Activated T-cell treated with anti-CD3 and anti-CD28 coated beads, Interleukin-2, amount 50 U/mL, for 4 hours (primary cell): ENCODE data around the gene PPM1L. TPM values are rescaled to one million over a fixed set of nuclear protein-coding genes. Genes with fewer than 3 reads are reported as not detected.
A peak's percentile ranks its signal among the peaks of the same experiment; 100 is the strongest.
"Not testable (repeated sequence)": the region's sequence is repeated elsewhere in the genome, so short reads cannot be mapped to it uniquely, and the experiment has no call there.

Source experiments
- ATAC-seq, 2 donors: fragments of 200-7000 bp; cut with Tn5 transposase; one replicate each; pipeline ENCODE4 v1.10.0; 2021
- DNase-seq: peaks from one replicate; pipeline ENCODE4 v3.0.0-alpha.2; 2020
- H3K27me3 Mint-ChIP-seq: one replicate; pipeline ENCODE4 v1.8.0; 2021; ENCODE audit warnings: low read depth, mixed read lengths
- H3K36me3 Mint-ChIP-seq: one replicate; pipeline ENCODE4 v1.8.0; 2022; ENCODE audit warnings: mixed read lengths; ENCODE audit not compliant: insufficient read depth
- H3K4me1 Mint-ChIP-seq: one replicate; pipeline ENCODE4 v1.8.0; 2021; ENCODE audit warnings: low read depth, mixed read lengths
- H3K4me3 Mint-ChIP-seq: one replicate; pipeline ENCODE4 v1.8.0; 2021; ENCODE audit warnings: mild to moderate bottlenecking, moderate library complexity, mixed read lengths
- H3K9me3 Mint-ChIP-seq: one replicate; pipeline ENCODE4 v1.8.0; 2021; ENCODE audit warnings: mixed read lengths
- total RNA-seq, 3 donors: library from RNA; stranded (reverse); gene quantifications; one replicate each; pipeline ENCODE4 v1.2.1, GENCODE V29; 2021

PPM1L gene
- total RNA-seq: 1 to 10 TPM; 1.8 to 2.5 (median 2.0) TPM

DNA sequence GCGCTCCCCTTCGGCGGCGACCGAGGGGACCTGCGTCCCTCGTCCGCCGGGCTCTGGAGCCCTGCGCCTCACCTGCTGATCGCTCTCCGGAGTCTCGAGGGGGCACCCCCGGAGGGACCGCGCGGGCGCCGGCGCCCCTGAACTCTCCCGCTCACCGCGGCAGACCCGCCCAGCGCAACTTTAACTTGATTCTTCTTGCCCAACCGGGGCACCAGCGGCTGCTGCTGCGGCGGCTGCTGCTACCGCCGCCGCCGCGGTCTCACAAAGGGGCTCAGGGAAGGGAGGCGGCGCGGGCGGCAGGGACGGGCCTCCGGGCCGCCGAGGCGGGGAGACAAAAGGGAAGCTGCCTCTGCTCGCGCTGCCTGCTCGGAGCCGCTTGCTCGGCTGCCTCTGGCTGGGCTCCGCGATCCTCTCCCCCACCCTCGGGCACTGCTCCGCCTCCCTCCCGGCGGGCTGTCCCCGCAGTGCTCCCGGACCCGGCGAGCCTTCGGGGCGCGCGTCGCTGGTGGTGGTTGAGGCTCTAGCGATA lies at the start of gene PPM1L:
Gene PPM1L, plus strand, starts transcription at position 456 of the 529 bp plus-strand sequence.
- DNase-seq (peak; percentile 53), ATAC-seq (peak; percentile 40 to 41)
- peaks cover 10% of the 10 kb centered on the region for H3K27me3 Mint-ChIP-seq
- H3K4me1 Mint-ChIP-seq: peaks cover 27% of the 10 kb centered on the region
- H3K4me3 Mint-ChIP-seq: peak within 1 kb of the TSS; percentile 93
- no peaks in the 10 kb centered on the region for H3K9me3 Mint-ChIP-seq
- H3K36me3 Mint-ChIP-seq: no peaks in the 10 kb centered on the region

DNA sequence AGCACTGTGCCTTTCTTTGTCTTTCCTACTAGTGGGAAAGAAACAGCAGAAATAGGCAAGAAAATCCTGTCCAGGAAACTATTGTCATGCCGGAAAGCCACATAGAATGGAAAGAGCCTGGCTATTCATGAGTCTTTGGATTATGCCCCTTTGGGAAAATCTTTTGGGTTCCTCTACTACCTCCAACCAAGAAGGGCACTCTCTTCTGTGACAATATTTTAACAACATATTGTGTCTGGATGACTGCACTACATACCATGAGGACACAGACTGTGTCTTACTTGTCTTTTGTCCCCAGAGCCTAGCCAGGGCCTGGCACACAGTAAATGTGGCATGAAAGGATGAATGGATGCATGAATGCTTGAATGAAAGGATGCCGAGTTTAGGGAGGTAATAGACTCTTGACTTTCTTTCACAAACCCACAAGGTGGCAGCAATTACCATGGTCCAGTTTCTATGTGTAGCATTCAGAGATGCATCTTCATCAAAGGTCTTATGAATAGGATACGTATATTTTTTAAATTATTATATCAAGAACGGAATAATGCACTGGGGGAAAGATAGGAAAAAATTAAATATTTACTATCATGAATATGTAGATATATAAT lies 48.7 kb upstream of the PPM1L start:
- Mint-ChIP-seq H3K4me1 (no peaks in the 10 kb centered on the region), H3K4me3 (no peak overlapping the region), H3K9me3 (no peaks in the 10 kb centered on the region), H3K36me3 (no peaks in the 10 kb centered on the region), H3K27me3 (peaks cover 38% of the 10 kb centered on the region)
- DNase-seq: no peak
- peak in 1 of 2 donors; percentile 65 for ATAC-seq

DNA sequence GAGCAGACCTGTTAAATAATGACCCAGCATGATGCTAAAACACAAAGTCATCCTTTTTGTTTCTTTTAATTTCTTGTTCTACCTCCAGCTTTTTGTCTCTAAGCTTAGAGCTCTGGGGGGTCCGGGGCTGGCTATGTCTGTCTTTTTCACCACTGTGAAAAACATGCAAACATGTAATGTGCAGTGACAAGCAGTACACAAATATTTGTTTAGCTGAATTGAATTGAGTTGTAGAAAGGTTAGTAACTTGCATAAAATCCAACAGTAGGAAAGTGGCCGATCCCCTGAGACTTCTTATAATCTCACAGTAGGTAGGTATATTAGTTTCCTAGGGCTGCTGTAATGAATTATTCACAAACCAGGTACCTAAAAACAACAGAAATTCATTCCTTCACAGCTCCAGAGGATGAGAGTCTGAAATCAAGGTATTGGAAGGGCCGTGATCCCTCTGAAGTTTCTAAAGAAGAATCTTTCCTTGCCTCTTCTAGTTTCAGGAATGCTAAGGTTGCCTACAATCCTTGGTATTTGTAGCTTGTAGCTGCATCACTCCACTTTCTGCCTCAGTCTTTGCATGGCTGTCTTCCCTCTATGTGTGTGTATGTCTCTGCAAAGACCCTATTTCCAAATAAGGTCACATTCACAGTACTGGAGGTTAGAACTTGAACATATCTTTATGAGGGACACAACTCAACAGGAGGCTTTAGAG lies 46.4 kb upstream of the PPM1L start:
- H3K9me3 Mint-ChIP-seq: no peaks in the 10 kb centered on the region
- peaks cover 35% of the 10 kb centered on the region for H3K27me3 Mint-ChIP-seq
- H3K4me1 Mint-ChIP-seq: no peaks in the 10 kb centered on the region
- no peak for DNase-seq
- H3K36me3 Mint-ChIP-seq: no peaks in the 10 kb centered on the region
- ATAC-seq: no peak
- no peak overlapping the region for H3K4me3 Mint-ChIP-seq

DNA sequence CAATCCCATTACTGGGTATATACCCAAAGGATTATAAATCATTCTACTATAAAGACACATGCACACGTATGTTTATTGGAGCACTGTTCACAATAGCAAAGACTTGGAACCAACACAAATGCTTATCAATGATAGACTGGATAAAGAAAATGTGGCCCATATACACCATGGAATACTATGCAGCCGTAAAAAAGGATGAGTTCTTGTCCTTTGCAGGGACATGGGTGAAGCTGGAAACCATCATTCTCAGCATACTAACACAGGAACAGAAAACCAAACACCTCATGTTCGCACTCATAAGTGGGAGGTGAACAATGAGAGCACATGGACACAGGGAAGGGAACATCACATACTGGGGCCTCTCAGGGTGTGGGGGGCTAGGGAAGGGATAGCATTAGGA lies 42.9 kb upstream of the PPM1L start:
- not testable (repeated sequence) for H3K9me3 Mint-ChIP-seq, ATAC-seq, H3K4me3 Mint-ChIP-seq, H3K36me3 Mint-ChIP-seq, H3K4me1 Mint-ChIP-seq, DNase-seq
- peaks cover 23% of the 10 kb centered on the region for H3K27me3 Mint-ChIP-seq

DNA sequence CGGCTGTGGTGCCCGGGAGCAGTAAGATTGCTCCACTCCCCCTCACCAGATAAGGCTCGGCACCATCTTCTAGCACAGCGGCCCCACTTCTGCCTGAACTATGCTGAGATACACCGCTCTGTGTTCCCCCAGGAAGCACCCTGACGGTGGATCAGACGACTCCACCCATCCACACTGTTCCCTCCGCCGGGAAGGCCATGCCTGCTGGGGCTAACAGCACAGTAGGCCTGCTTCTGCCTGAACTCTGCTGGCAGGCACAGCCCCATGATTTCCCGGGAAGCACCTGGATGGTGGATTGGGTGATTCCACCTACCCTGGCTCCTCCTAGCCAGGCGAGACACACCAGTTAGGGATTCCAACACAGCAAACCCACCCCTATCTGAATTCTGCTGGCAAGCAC lies 36.3 kb upstream of the PPM1L start:
- DNase-seq (no peak), ATAC-seq (no peak)
- Mint-ChIP-seq H3K36me3 (no peaks in the 10 kb centered on the region), H3K9me3 (no peaks in the 10 kb centered on the region), H3K27me3 (peaks cover 19% of the 10 kb centered on the region), H3K4me1 (no peaks in the 10 kb centered on the region), H3K4me3 (no peak overlapping the region)

DNA sequence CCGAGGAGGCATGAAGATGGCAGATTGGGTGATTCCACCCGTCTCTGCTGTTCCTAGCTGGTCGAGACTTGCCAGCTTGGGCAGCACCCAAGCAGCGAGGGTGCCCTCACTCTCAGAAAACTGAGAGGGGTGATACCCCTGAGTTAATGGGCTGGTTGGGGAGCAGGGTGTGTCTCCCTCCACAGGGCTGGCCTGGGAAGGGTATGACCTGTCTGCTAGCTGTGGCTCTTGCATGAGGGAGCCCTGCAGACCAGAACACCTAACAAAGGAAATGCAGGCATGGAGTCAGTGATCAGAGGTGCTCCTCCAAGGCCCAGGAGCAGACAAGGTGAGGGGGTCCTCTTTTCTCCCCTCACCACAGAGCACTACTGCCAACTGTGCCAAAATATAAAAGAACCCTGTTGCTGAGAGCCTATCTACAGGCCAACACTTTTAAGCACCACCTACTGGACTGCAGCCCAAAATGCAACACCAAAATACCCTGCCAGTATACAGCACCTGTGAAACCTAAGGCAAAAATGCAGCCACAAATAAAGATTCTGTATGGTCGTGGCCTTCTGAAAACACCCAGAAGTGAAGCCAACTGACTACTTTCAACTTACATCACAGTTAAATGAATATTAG lies 35.8 kb upstream of the PPM1L start:
- ATAC-seq: no peak
- Mint-ChIP-seq H3K9me3 (no peaks in the 10 kb centered on the region), H3K27me3 (peaks cover 16% of the 10 kb centered on the region), H3K36me3 (no peaks in the 10 kb centered on the region), H3K4me1 (no peaks in the 10 kb centered on the region), H3K4me3 (no peak overlapping the region)
- no peak for DNase-seq

DNA sequence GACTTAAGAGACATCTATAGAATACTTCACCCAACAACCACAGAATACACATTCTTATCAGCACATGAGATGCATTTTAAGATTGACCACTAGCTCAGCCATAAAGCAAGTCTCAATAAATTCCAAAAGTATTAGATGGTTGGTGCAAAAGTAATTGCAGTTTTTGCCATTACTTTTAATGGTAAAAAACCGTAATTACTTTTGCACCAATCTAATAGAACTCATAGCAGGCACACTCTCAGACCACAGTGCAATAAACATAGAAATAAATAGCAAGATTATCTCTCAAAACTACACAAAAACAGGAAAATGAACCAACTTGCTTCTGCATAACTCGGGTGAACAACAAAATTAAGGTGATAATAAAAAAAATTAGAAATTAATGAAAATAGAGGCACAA lies 33.7 kb upstream of the PPM1L start:
- Mint-ChIP-seq H3K9me3 (no peaks in the 10 kb centered on the region), H3K36me3 (no peaks in the 10 kb centered on the region), H3K4me3 (no peak overlapping the region), H3K27me3 (peaks cover 11% of the 10 kb centered on the region), H3K4me1 (no peaks in the 10 kb centered on the region)
- DNase-seq (no peak), ATAC-seq (no peak)

DNA sequence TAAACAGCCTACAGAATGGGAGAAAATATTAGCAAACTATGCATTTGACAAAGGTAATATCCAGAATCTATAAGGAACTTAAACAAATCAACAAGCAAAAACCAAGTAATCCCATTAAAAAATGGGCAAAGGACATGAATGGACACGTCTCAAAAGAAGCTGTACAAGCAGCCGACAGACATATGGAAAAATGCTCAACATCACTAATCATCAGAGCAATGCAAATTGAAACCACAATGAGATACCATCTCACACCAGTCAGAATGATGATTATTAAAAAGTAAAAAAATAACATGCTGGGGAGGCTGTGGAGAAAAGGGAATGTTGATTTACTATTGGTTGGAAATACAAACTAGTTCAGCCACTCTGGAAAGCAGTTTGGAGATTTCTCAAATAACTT lies 30.7 kb upstream of the PPM1L start:
- Mint-ChIP-seq H3K9me3 (no peaks in the 10 kb centered on the region), H3K4me1 (no peaks in the 10 kb centered on the region), H3K36me3 (no peaks in the 10 kb centered on the region), H3K4me3 (no peak overlapping the region), H3K27me3 (peaks cover 9% of the 10 kb centered on the region)
- no peak for ATAC-seq
- no peak for DNase-seq

DNA sequence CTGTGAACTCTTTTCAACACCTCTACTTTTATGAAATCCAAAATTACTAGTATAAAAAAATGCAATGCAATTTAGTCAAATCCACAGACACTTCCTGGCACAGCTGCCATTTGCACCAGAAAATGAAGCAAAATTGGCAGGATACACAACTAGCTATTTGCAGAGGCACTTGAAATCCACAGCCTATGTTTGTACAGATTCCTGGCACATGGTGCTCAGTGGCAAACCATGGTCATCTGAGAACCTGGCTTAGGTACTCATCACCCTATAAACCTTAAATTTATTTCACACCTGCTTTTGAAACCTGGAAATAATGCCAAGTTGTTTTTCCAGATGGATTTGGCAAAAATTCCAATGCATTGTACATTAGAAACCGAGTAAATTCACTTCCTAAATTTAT lies 20.2 kb upstream of the PPM1L start:
- H3K36me3 Mint-ChIP-seq: no peaks in the 10 kb centered on the region
- ATAC-seq: no peak
- H3K4me1 Mint-ChIP-seq: no peaks in the 10 kb centered on the region
- no peak for DNase-seq
- peaks cover 6% of the 10 kb centered on the region for H3K27me3 Mint-ChIP-seq
- H3K9me3 Mint-ChIP-seq: no peaks in the 10 kb centered on the region
- H3K4me3 Mint-ChIP-seq: no peak overlapping the region

DNA sequence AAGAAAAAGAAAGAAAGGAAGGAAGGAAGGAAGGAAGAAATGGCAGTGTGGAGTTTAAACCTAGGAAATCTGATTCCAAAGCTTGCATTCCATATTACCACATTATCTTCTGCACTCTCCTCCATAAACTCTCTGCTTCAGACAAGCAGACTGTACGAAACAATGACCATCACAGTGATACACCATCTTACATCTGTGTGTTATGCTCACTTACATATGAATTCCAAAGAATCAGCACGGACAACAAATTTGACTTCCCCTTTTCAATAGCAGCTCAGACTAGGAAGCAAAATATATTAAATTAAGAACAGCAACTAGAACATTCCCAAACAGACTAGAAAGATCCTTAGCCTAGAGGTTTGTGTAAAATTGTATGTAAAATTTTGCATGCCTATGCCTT lies 18.0 kb upstream of the PPM1L start:
- no peak for ATAC-seq

DNA sequence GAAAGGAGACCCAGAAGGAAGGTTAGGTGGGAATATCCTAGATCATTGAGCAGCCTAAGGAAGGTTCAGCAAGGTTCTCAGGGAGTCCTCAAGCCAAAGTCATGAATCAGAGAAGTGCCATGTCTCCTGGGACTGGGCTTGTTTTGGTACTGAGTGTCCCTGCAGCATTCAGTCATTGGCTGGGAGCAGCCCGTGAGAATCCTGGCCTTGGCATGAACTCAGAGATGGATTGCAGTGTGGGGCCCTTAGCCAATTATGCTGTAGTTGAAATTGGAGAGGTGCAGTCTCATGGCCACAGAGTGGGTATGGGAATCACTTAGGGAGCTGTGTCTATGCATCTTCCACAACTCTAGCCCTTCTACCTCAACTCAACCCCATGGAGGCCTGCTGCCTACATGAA lies 17.0 kb upstream of the PPM1L start:
- no peak for ATAC-seq
- no peaks in the 10 kb centered on the region for H3K4me1 Mint-ChIP-seq
- H3K27me3 Mint-ChIP-seq: peaks cover 22% of the 10 kb centered on the region
- no peaks in the 10 kb centered on the region for H3K36me3 Mint-ChIP-seq
- no peak overlapping the region for H3K4me3 Mint-ChIP-seq
- no peak for DNase-seq
- H3K9me3 Mint-ChIP-seq: no peaks in the 10 kb centered on the region

More for the DNA sequence above, 18.0 kb upstream of the PPM1L start:
- no peaks in the 10 kb centered on the region for H3K36me3 Mint-ChIP-seq
- no peak overlapping the region for H3K4me3 Mint-ChIP-seq
- H3K9me3 Mint-ChIP-seq: no peaks in the 10 kb centered on the region
- DNase-seq: no peak
- no peaks in the 10 kb centered on the region for H3K4me1 Mint-ChIP-seq
- H3K27me3 Mint-ChIP-seq: peaks cover 14% of the 10 kb centered on the region

DNA sequence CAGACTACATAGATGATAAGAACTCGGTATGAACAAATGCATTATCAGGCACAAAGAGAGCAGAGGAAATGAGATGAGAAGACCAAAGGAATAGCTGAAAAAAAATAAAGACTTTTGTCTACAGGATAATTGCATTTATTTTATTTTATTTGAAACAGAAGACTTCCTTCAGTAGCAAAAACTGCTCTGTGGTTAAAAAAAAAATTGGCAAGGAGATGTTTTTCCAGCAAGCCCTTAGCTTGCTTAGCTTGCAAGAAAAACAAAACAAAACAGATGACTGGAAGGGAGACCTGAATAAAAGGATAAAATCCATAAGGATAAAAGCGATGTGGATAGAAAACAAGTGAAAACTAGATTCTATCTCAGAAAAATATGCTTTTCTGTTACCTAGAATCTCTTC lies 9.1 kb upstream of the PPM1L start:
- no peaks in the 10 kb centered on the region for H3K9me3 Mint-ChIP-seq
- ATAC-seq (no peak), DNase-seq (no peak)
- peaks cover 22% of the 10 kb centered on the region for H3K27me3 Mint-ChIP-seq
- H3K4me3 Mint-ChIP-seq: no peak overlapping the region
- no peaks in the 10 kb centered on the region for H3K36me3 Mint-ChIP-seq
- no peaks in the 10 kb centered on the region for H3K4me1 Mint-ChIP-seq

DNA sequence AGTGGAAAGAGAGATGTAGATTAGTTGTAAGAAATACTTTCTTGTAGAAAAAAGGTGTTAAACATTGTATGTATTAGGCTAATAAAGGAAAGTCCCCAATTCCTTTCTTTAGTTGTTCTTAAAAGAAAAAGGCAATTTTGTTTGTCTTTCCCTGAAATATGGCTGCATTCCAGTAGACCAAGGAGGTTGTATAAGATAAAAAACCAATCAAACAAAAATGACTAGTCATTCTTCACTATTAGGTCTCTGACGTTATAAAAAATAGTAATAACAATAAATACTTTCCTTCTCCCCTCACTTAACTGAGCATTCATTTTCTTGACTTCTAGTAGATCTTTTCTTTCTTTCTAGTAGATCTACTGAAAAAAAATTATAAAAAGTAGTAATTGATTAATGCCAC lies 8.6 kb upstream of the PPM1L start:
- H3K36me3 Mint-ChIP-seq: no peaks in the 10 kb centered on the region
- DNase-seq: no peak
- no peaks in the 10 kb centered on the region for H3K9me3 Mint-ChIP-seq
- no peaks in the 10 kb centered on the region for H3K4me1 Mint-ChIP-seq
- ATAC-seq: no peak
- no peak overlapping the region for H3K4me3 Mint-ChIP-seq
- peaks cover 19% of the 10 kb centered on the region for H3K27me3 Mint-ChIP-seq

DNA sequence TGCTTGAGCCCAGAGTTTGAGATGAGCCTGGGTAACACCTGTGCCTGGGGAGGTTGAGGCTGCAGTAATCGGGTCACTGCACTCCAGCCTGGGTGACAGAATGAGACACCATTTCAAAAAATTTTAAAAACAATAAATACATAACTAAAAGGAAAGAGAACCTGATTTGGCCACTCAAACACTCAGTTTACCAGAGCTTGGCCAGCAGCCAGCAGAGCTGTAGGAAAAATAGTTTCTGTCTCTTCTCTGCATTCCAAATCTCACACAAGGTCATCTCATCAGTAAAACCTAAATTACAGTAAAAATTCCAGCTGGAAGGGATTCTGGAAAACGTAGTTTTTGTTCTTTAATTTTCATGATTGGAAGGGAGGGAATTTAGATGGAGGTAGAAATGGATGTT lies 7.8 kb upstream of the PPM1L start:
- Mint-ChIP-seq H3K9me3 (no peaks in the 10 kb centered on the region), H3K36me3 (no peaks in the 10 kb centered on the region), H3K4me3 (no peak overlapping the region), H3K27me3 (peaks cover 16% of the 10 kb centered on the region), H3K4me1 (no peaks in the 10 kb centered on the region)
- ATAC-seq (no peak), DNase-seq (no peak)

DNA sequence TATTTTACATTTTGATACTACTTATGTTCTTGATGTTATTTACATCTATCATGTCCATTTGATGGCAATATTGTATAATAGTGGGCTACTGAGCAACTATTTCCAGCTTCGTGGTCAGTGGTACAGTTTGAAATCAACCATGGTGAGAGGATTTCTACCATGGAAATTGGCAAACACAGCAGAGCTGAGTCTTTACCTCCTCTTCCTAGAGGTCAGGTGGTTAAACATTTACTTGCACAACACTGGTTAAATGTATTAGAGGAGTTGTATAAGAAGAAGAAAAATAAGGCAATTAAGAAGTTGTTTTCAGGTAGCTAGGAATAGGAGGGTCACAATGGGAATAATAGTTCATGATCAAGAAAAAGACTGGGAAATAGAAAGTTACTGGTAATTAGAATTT lies 7.2 kb upstream of the PPM1L start:
- H3K36me3 Mint-ChIP-seq: no peaks in the 10 kb centered on the region
- peaks cover 2% of the 10 kb centered on the region for H3K4me1 Mint-ChIP-seq
- peaks cover 11% of the 10 kb centered on the region for H3K27me3 Mint-ChIP-seq
- H3K4me3 Mint-ChIP-seq: no peak overlapping the region
- no peak for DNase-seq
- H3K9me3 Mint-ChIP-seq: no peaks in the 10 kb centered on the region
- no peak for ATAC-seq
